GM19463 (cell line): ENCODE measurements around the gene KPNA1.

Experiments used
- ATAC-seq: cut with Tn5 transposase; IDR thresholded peaks from one replicate; pipeline ENCODE4 v1.9.1; 2021; ENCODE audit warnings: mild to moderate bottlenecking, moderate library complexity; ENCODE audit not compliant: unreplicated experiment

KPNA1 gene

GRCh38 chr3:122389197-122389596 is 125.5 kb downstream of the KPNA1 start:
- ATAC-seq: no peak

DNA sequence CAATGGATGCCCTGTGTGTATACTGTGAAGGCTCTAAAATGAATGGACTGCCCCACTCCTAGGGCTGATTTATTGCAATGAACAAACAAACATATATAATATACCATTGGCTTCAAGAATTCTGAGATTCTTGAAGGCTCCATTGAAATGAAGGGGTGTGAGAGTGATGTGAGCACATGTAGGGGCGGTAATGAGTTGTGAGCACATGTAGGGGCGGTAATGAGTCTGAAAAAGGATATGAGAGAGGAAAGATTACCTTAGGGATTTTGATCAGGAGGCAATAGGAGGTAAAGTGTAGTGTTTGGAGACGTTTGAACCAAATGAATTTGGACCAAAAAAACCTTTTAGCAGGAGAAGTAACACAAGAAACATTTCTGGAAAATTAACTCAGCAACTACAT is 127.0 kb downstream of the KPNA1 start:
- ATAC-seq: no peak

- peak; percentile 91 for ATAC-seq
Observed at GRCh38 chr3:122383771-122384697, 130.7 kb downstream of the KPNA1 start, which contains the start of gene FAM162A. Gene FAM162A, plus strand, starts transcription at chr3:122384182. Its CDS starts 84 bp downstream, at chr3:122384266.

GRCh38 chr3:122382888-122383666 is 131.7 kb downstream of the KPNA1 start, which contains the start of gene MIX23:
Gene MIX23, minus strand, starts transcription at chr3:122383231. Its CDS starts 7 bp downstream, at chr3:122383224.
- peak; percentile 31 for ATAC-seq

DNA sequence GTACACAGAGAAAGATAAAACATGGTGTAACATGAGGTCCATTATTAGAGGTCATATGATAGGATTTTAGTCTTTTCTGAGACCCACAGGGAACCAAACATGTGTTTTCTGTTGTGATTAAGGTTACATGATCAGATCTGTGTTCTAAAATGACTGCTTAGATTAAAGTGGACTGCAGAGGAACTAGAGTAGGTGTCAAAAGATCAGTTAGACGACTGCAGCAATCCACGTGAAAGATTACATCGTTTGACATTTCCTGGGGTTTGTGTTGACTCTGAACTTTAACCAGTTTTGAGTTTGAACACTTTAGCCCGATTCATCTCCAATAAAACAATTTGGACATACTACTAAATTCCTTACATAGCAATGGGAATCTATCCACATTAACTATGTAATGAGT is 136.8 kb downstream of the KPNA1 start:
- ATAC-seq: no peak

DNA sequence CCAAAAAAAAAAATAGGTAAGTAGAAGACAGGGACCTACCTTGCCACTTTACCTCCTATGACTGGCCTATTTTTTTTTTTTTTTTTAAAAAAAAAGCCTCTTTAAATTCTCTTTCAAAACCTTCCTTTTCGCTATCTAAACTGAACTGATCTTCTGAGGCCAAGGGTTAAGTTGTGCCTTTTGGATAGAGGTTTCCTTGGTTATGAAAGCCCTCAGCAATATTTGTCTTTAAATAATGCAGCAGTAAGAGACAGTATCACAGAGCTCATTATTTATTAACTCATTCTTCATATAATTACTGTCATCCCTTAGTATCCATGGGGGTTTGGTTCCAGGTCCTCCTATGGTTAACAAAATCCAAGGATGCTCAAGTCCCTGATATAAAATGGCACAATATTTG is 140.7 kb downstream of the KPNA1 start:
- ATAC-seq: no peak
